Midbrain (tissue), 1 donor: ENCODE data around the gene SPOCK1.
"Not testable (repeated sequence)": the region's sequence is repeated elsewhere in the genome, so short reads cannot be mapped to it uniquely, and the experiment has no call there.

ENCODE experiments used
- DNase-seq: peaks from one replicate; lab custom pipeline; 2025; lab: John Stamatoyannopoulos, UW

SPOCK1 gene

DNA sequence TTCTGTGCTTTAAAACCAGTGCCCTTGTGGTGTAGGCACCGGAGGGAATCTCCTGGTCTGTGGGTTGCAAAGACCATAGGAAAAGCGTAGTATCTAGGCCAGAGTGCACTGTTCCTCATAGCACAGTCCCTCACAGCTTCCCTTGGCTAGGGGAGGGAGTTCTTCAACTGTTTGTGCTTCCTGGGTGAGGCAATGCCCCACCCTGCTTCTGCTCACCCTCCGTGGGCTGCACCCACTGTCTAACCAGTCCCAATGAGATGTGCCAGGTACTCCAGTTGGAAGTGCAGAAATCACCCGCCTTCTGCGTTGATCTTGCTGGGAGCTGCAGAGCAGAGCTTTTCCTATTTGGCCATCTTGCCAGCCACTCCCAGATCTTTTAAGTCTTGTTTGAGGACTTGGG lies 545.0 kb downstream of the SPOCK1 start:
- DNase-seq: not testable (repeated sequence)

- DNase-seq: not testable (repeated sequence)
Observed at GRCh38 chr5:136953346-136954069, 545.6 kb downstream of the SPOCK1 start.

- DNase-seq: no peak
Observed at GRCh38 chr5:136927571-136927970, 571.6 kb downstream of the SPOCK1 start.

GRCh38 chr5:136926073-136926472 lies 573.1 kb downstream of the SPOCK1 start:
- no peak for DNase-seq
